HCT116 (cell line): ENCODE data around the gene MOB3C. TPM values are rescaled to one million over a fixed set of nuclear protein-coding genes. Genes with fewer than 3 reads are reported as not detected.

Source experiments
- ATAC-seq: fragments of 200-7000 bp; cut with Tn5 transposase; 2 replicates; pipeline ENCODE4 v1.9.1; 2020; ENCODE audit warnings: mild to moderate bottlenecking, moderate library complexity
- BruUV-seq: library from RNA; stranded (reverse); fragments of 400-500 nt; replicated peaks from 2 replicates; lab custom pipeline; 2021; lab: Mats Ljungman, UMichigan
- CTCF ChIA-PET: fragments of 300-600 bp; sonication (Branson Sonifier 250); formaldehyde crosslinking; loops from one replicate; lab custom pipeline; 2021; ENCODE audit warnings: antibody characterized with exemption; lab: Charles Lee
- POLR2A ChIA-PET: fragments of 300-600, 350-600 bp; sonication (Branson Sonifier 250); formaldehyde crosslinking; loops from one replicate; lab custom pipeline; 2021; ENCODE audit warnings: antibody characterized with exemption; lab: Charles Lee
- RAD21 ChIA-PET, 2 experiments: fragments of 300-600 bp; sonication (Branson Sonifier 250); formaldehyde crosslinking; loops; one replicate each; lab custom pipeline; 2023; ENCODE audit warnings: low total read pairs in 2 of 2; ENCODE audit not compliant: uncharacterized antibody in 2 of 2, unreplicated experiment in 2 of 2, low non-redundant PET in 1 of 2; lab: Charles Lee
- DNase-seq: peaks from one replicate; pipeline ENCODE4 v3.0.0-alpha.2; 2010; ENCODE audit warnings: low read depth, low spot score
- H2AFZ ChIP-seq: fragments of 200-600 bp; shearing (Covaris generic), sonication (generic); 2 replicates; pipeline ENCODE4 v1.6.1; 2017; ENCODE audit warnings: low read depth, mixed run types, mixed read lengths, antibody characterized with exemption, low read length; ENCODE audit not compliant: poor library complexity, severe bottlenecking
- H3K27ac ChIP-seq: 2 replicates; pipeline ENCODE4 v1.5.1; 2012; ENCODE audit warnings: low read depth, low read length
- H3K27me3 ChIP-seq: fragments of 200-600 bp; sonication (generic); 2 replicates; pipeline ENCODE4 v1.6.1; 2016; ENCODE audit warnings: mixed run types, low read length, mixed read lengths; ENCODE audit not compliant: insufficient read depth
- H3K36me3 ChIP-seq, 2 experiments: fragments of 200-500 bp in 1 of 2; fragments of 200-600 bp in 1 of 2; sonication (Bioruptor generic) in 1 of 2; sonication (generic) in 1 of 2; 2 replicates each; pipeline versions ENCODE4 v1.5.1 to v1.6.1; 2014 to 2016; ENCODE audit warnings: low read length in 2 of 2, inconsistent platforms in 1 of 2, mixed read lengths in 1 of 2, mixed run types in 1 of 2; ENCODE audit not compliant: insufficient read depth in 2 of 2, control insufficient read depth in 1 of 2
- H3K4me1 ChIP-seq, 2 experiments: fragments of 200-600 bp in 1 of 2; sonication (generic) in 1 of 2; 2 replicates each; pipeline versions ENCODE4 v1.5.1 to v1.6.1; 2012 to 2017; ENCODE audit warnings: low read length in 2 of 2, inconsistent platforms in 1 of 2, mild to moderate bottlenecking in 1 of 2, mixed read lengths in 1 of 2, mixed run types in 1 of 2, moderate library complexity in 1 of 2; ENCODE audit not compliant: insufficient read depth in 2 of 2, control insufficient read depth in 1 of 2
- H3K4me2 ChIP-seq: fragments of 200-600 bp; sonication (generic); 2 replicates; pipeline ENCODE4 v1.6.1; 2017; ENCODE audit warnings: mixed run types, low read length, mixed read lengths
- H3K4me3 ChIP-seq, 2 experiments: fragments of 200-600 bp in 1 of 2; sonication (generic) in 1 of 2; replicated peaks in 1 of 2; 2 replicates each; pipeline ENCODE4 v1.5.1; 2011 to 2016; ENCODE audit warnings: low read length in 2 of 2, control low read depth in 1 of 2, low read depth in 1 of 2, mild to moderate bottlenecking in 1 of 2, mixed read lengths in 1 of 2, mixed run types in 1 of 2
- H3K79me2 ChIP-seq: fragments of 200-600 bp; sonication (generic); 2 replicates; pipeline ENCODE4 v1.6.1; 2017; ENCODE audit warnings: mild to moderate bottlenecking, mixed run types, low read length, moderate library complexity, mixed read lengths; ENCODE audit not compliant: insufficient read depth
- H3K9ac ChIP-seq: fragments of 200-600 bp; sonication (generic); 2 replicates; pipeline ENCODE4 v1.6.1; 2016; ENCODE audit warnings: low read length, mixed read lengths
- H3K9me2 ChIP-seq: fragments of 200-600 bp; sonication (generic), shearing (Covaris generic); 2 replicates; pipeline ENCODE4 v1.6.1; 2017; ENCODE audit warnings: mixed run types, mild to moderate bottlenecking, moderate library complexity; ENCODE audit not compliant: insufficient read depth
- H3K9me3 ChIP-seq, 2 experiments: fragments of 200-500 bp in 1 of 2; fragments of 200-600 bp in 1 of 2; sonication (Bioruptor generic) in 1 of 2; sonication (generic) in 1 of 2; 2 replicates each; pipeline ENCODE4 v1.6.1; 2014 to 2017; ENCODE audit warnings: low read length in 2 of 2, mixed read lengths in 2 of 2, inconsistent platforms in 1 of 2, low read depth in 1 of 2, mild to moderate bottlenecking in 1 of 2, mixed run types in 1 of 2, moderate library complexity in 1 of 2; ENCODE audit not compliant: control insufficient read depth in 1 of 2, insufficient read depth in 1 of 2
- H4K20me1 ChIP-seq: fragments of 200-600 bp; sonication (generic), shearing (Covaris generic); 2 replicates; pipeline ENCODE4 v1.6.1; 2017; ENCODE audit warnings: mixed run types, mild to moderate bottlenecking, moderate library complexity; ENCODE audit not compliant: insufficient read depth
- CBX3 ChIP-seq: IDR thresholded peaks from 2 replicates; pipeline ENCODE4 v1.6.1; 2012; ENCODE audit warnings: low read depth
- CEBPB ChIP-seq: IDR thresholded peaks from 2 replicates; pipeline ENCODE4 v1.6.1; 2012; ENCODE audit warnings: low read depth
- EZH2 ChIP-seq: fragments of 200-600 bp; sonication (generic); IDR thresholded peaks from 2 replicates; pipeline ENCODE4 v1.6.1; 2017; ENCODE audit warnings: antibody characterized with exemption, mixed run types
- EZH2phosphoT487 ChIP-seq: fragments of 200-600 bp; IDR thresholded peaks from 2 replicates; pipeline ENCODE4 v1.6.1; 2018; ENCODE audit warnings: antibody characterized with exemption, borderline replicate concordance
- FOSL1 ChIP-seq: IDR thresholded peaks from 2 replicates; pipeline ENCODE4 v1.6.1; 2012; ENCODE audit warnings: low read depth
- JUND ChIP-seq: IDR thresholded peaks from 2 replicates; pipeline ENCODE4 v1.6.1; 2012
- POLR2AphosphoS5 ChIP-seq: IDR thresholded peaks from 2 replicates; pipeline ENCODE4 v1.6.1; 2011; ENCODE audit warnings: mild to moderate bottlenecking, low read depth, low read length, moderate library complexity
- RAD21 ChIP-seq: IDR thresholded peaks from 2 replicates; pipeline ENCODE4 v1.6.1; 2012; ENCODE audit warnings: low read depth, mild to moderate bottlenecking
- SIN3A ChIP-seq: IDR thresholded peaks from 2 replicates; pipeline ENCODE4 v1.6.1; 2012; ENCODE audit warnings: low read depth
- SP1 ChIP-seq: IDR thresholded peaks from 2 replicates; pipeline ENCODE4 v1.6.1; 2012; ENCODE audit warnings: low read depth
- SRF ChIP-seq: IDR thresholded peaks from 2 replicates; pipeline ENCODE4 v1.6.1; 2012; ENCODE audit warnings: low read depth
- ZFX ChIP-seq: fragments of 450-650 bp; IDR thresholded peaks from 2 replicates; pipeline ENCODE4 v1.6.1; 2017
- ZNF274 ChIP-seq: fragments of 200-500 bp; sonication (Bioruptor generic); IDR thresholded peaks from 2 replicates; pipeline ENCODE4 v1.6.1; 2014; ENCODE audit warnings: mild to moderate bottlenecking, low read depth, low read length, inconsistent platforms
- intact Hi-C: fragments of 100-400 bp; cut with micrococcal nuclease; formaldehyde crosslinking; loops from 2 replicates; pipeline ENCODE4 v1.10.0; 2022
- total RNA-seq: library from RNA; stranded (reverse); gene quantifications from one replicate; pipeline ENCODE4 v1.2.1, GENCODE V29; 2021; ENCODE audit not compliant: unreplicated experiment
- TF ChIP-seq, protein P1 (sequence below): IDR thresholded peaks from 2 replicates; pipeline ENCODE4 v1.6.1; 2011; ENCODE audit warnings: mild to moderate bottlenecking, low read length, moderate library complexity; ENCODE audit not compliant: insufficient replicate concordance; ENCODE audit errors: extremely low read depth
- TF ChIP-seq, protein P2 (sequence below): IDR thresholded peaks from 2 replicates; pipeline ENCODE4 v1.6.1; 2012; ENCODE audit warnings: low read depth
- TF ChIP-seq, protein P3 (sequence below): IDR thresholded peaks from 2 replicates; pipeline ENCODE4 v1.6.1; 2012
- TF ChIP-seq, protein P4 (sequence below): IDR thresholded peaks from 2 replicates; pipeline ENCODE4 v1.6.1; 2012

The MOB3C gene
- total RNA-seq, 1 experiment from 2014 or later = 5.5 TPM

DNA sequence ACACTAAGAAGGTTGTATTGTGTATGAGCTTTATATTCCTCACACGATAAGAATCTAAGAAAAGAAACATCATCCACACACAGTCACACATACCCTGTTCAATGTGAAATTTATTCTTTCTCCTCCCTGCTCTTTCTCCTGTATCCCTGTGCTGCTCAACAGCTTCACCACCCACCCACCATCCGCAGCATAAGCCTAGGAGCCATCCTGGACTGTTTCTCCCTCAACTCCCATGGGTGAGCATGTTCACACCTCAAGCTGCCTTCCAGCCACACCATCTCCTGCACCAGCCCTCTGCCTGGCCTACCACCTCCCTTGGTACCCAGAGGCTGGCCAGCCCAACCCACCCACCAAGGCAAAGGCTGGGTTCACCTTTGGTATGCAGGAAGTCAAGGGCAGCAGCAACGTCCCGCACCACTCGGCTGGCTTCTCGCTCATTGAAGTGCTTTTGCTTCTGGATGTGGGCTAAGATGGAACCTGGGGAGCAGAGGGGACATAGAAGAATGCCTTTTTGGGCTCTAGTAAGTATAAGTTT, 44.9 kb downstream of the MOB3C start (continued):
- no peak for TF ChIP-seq FOSL1
- TF ChIP-seq ZFX = no peak

DNA sequence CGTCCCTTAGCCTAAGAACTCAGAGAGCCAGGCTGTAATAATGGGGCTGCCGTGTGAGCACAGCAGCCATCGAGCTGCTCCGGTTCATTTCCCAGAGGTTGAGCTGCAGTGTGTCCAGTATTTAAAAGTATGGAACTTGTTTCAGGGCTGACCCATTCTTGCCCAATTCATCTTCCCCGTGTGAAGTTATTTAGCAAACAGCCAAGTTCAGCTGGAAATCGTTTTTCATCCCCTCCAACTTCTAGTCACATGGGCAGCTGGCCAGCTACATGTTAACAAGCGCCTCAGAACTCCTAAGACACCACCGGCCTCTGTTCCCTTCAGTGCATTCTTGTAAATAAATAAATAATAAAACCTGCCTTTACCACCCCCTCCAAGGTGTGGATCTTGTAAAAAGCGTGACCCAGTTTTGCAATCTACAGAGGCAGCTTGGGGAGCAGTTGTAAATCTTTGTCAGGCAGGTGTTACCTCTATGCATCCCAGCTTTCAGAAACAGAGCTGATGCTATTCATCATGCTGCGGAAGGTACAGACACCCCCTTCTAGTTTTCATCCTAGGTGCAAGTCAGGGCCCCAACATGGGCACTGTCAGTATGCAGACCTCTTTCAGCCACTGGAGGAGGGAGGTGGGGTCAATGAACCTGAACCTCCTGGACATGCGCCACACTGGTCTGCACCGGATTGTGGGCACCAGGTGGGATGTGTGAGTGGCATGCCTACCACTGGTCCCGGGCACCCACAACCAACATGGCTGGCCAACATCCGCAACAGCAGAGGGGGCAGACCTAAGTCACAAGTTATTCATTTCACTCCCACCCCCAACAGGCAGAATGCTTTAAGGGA, 46.5 kb downstream of the MOB3C start:
- BruUV-seq = no TSS peak
- Histone ChIP-seq H3K79me2 (no peaks in the 10 kb centered on the region), H3K4me1 (no peaks in the 10 kb centered on the region), H3K9me2 (no peaks in the 10 kb centered on the region), H3K27me3 (no peaks in the 10 kb centered on the region), H2AFZ (no peak overlapping the region), H4K20me1 (no peaks in the 10 kb centered on the region), H3K4me2 (no peak overlapping the region), H3K9ac (no peak overlapping the region), H3K36me3 (0 out of 4 replicates have a peak, but pooled peaks cover 0 to 4% of the 10 kb centered on the region in 2 experiments), H3K9me3 (no peaks in the 10 kb centered on the region), H3K27ac (no peak overlapping the region), H3K4me3 (no peak overlapping the region)
- intact Hi-C loops = no loop called here
- ATAC-seq (no peak), DNase-seq (no peak)
- ChIA-PET CTCF (no interaction called here), POLR2A (no interaction called here), RAD21 (no interaction called here)
- TF ChIP-seq EZH2phosphoT487 (no peak), CEBPB (no peak), ZFX (no peak), FOSL1 (no peak), CBX3 (no peak), JUND (no peak), POLR2AphosphoS5 (no peak), SP1 (no peak), EZH2 (no peak), SRF (no peak), RAD21 (no peak), SIN3A (no peak), ZNF274 (no peak)
- TF ChIP-seq, protein P1, sequence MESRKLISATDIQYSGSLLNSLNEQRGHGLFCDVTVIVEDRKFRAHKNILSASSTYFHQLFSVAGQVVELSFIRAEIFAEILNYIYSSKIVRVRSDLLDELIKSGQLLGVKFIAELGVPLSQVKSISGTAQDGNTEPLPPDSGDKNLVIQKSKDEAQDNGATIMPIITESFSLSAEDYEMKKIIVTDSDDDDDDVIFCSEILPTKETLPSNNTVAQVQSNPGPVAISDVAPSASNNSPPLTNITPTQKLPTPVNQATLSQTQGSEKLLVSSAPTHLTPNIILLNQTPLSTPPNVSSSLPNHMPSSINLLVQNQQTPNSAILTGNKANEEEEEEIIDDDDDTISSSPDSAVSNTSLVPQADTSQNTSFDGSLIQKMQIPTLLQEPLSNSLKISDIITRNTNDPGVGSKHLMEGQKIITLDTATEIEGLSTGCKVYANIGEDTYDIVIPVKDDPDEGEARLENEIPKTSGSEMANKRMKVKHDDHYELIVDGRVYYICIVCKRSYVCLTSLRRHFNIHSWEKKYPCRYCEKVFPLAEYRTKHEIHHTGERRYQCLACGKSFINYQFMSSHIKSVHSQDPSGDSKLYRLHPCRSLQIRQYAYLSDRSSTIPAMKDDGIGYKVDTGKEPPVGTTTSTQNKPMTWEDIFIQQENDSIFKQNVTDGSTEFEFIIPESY = no peak
- TF ChIP-seq, protein P2, sequence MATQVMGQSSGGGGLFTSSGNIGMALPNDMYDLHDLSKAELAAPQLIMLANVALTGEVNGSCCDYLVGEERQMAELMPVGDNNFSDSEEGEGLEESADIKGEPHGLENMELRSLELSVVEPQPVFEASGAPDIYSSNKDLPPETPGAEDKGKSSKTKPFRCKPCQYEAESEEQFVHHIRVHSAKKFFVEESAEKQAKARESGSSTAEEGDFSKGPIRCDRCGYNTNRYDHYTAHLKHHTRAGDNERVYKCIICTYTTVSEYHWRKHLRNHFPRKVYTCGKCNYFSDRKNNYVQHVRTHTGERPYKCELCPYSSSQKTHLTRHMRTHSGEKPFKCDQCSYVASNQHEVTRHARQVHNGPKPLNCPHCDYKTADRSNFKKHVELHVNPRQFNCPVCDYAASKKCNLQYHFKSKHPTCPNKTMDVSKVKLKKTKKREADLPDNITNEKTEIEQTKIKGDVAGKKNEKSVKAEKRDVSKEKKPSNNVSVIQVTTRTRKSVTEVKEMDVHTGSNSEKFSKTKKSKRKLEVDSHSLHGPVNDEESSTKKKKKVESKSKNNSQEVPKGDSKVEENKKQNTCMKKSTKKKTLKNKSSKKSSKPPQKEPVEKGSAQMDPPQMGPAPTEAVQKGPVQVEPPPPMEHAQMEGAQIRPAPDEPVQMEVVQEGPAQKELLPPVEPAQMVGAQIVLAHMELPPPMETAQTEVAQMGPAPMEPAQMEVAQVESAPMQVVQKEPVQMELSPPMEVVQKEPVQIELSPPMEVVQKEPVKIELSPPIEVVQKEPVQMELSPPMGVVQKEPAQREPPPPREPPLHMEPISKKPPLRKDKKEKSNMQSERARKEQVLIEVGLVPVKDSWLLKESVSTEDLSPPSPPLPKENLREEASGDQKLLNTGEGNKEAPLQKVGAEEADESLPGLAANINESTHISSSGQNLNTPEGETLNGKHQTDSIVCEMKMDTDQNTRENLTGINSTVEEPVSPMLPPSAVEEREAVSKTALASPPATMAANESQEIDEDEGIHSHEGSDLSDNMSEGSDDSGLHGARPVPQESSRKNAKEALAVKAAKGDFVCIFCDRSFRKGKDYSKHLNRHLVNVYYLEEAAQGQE = no peak
- TF ChIP-seq, protein P3, sequence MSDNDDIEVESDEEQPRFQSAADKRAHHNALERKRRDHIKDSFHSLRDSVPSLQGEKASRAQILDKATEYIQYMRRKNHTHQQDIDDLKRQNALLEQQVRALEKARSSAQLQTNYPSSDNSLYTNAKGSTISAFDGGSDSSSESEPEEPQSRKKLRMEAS = no peak
- TF ChIP-seq, protein P4, sequence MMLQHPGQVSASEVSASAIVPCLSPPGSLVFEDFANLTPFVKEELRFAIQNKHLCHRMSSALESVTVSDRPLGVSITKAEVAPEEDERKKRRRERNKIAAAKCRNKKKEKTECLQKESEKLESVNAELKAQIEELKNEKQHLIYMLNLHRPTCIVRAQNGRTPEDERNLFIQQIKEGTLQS = no peak
